ENCODE measurements around the gene PARP14. TPM values are rescaled to one million over a fixed set of nuclear protein-coding genes. Genes with fewer than 3 reads are reported as not detected.

Gene PARP14, protein sequence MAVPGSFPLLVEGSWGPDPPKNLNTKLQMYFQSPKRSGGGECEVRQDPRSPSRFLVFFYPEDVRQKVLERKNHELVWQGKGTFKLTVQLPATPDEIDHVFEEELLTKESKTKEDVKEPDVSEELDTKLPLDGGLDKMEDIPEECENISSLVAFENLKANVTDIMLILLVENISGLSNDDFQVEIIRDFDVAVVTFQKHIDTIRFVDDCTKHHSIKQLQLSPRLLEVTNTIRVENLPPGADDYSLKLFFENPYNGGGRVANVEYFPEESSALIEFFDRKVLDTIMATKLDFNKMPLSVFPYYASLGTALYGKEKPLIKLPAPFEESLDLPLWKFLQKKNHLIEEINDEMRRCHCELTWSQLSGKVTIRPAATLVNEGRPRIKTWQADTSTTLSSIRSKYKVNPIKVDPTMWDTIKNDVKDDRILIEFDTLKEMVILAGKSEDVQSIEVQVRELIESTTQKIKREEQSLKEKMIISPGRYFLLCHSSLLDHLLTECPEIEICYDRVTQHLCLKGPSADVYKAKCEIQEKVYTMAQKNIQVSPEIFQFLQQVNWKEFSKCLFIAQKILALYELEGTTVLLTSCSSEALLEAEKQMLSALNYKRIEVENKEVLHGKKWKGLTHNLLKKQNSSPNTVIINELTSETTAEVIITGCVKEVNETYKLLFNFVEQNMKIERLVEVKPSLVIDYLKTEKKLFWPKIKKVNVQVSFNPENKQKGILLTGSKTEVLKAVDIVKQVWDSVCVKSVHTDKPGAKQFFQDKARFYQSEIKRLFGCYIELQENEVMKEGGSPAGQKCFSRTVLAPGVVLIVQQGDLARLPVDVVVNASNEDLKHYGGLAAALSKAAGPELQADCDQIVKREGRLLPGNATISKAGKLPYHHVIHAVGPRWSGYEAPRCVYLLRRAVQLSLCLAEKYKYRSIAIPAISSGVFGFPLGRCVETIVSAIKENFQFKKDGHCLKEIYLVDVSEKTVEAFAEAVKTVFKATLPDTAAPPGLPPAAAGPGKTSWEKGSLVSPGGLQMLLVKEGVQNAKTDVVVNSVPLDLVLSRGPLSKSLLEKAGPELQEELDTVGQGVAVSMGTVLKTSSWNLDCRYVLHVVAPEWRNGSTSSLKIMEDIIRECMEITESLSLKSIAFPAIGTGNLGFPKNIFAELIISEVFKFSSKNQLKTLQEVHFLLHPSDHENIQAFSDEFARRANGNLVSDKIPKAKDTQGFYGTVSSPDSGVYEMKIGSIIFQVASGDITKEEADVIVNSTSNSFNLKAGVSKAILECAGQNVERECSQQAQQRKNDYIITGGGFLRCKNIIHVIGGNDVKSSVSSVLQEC (N-terminal part only)
- 57.4 and 77.4 TPM in 2 replicates for total RNA-seq

DNA sequence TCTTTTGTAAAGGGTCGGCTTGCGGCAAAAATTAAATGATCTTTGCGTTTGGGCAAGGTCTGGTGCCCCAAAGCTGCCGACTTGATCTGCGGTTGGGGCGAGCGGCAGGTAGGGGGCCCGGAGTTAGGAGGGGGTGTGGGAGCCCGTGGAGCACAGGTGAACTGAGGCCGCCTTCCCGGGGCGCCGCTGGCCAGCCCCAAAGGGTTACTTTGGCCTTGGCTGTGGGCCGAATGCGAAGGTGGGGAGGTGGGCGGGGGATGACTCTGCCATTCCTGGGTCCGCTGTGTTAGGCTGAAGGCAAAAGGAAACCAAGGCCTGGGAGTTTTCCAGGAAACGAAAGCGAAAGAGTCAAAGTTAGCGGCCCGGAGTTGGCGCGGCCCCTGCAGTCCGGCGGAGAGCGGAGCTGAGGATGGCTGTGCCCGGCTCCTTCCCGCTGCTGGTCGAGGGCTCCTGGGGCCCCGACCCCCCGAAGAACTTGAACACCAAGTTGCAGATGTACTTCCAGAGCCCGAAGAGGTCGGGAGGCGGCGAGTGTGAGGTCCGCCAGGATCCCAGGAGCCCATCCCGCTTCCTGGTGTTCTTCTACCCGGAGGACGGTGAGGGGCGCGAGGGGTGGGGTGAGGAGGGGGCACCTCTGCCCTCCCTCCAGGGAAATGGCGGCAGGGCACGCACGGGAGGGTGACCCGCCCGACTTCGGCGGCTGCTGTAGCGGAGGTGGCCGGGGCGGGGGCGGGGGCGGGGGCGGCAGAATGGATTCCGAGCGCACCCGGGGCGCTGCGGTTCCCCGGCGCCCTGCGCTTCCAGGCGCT lies at the start of gene PARP14:
PARP14 (plus strand) TSS at position 365 of the 809 bp plus-strand sequence; CDS start at position 410, 45 bp downstream.

Other genes starting within 250 kb of the PARP14 start
- gene KPNA1, start 165.9 kb upstream of the PARP14 start, total RNA-seq: 27.1 and 32.1 TPM in 2 replicates
- 13.8 and 14.3 TPM in 2 replicates for gene PARP9, start 116.5 kb upstream of the PARP14 start, total RNA-seq
- 19.2 and 24.0 TPM in 2 replicates for gene DTX3L, start 116.5 kb upstream of the PARP14 start, total RNA-seq
- gene PARP15, start 103.2 kb upstream of the PARP14 start, total RNA-seq: 0.11 and 0.17 TPM in 2 replicates
- 9.3 and 13.3 TPM in 2 replicates for gene HSPBAP1, start 113.0 kb downstream of the PARP14 start, total RNA-seq
- 10.0 and 15.1 TPM in 2 replicates for gene SLC49A4, start 114.2 kb downstream of the PARP14 start, total RNA-seq